GM19239 (cell line): ENCODE measurements around the gene RASA3.

Experiments used
- DNase-seq: peaks from one replicate; pipeline ENCODE4 v3.0.0; 2011; ENCODE audit warnings: low spot score; ENCODE audit not compliant: insufficient read length
- FAIRE-seq: peaks from 2 replicates; lab custom pipeline; 2011; peaks lifted over from hg19 to GRCh38; lab: Jason Lieb, UNC

Gene RASA3

DNA sequence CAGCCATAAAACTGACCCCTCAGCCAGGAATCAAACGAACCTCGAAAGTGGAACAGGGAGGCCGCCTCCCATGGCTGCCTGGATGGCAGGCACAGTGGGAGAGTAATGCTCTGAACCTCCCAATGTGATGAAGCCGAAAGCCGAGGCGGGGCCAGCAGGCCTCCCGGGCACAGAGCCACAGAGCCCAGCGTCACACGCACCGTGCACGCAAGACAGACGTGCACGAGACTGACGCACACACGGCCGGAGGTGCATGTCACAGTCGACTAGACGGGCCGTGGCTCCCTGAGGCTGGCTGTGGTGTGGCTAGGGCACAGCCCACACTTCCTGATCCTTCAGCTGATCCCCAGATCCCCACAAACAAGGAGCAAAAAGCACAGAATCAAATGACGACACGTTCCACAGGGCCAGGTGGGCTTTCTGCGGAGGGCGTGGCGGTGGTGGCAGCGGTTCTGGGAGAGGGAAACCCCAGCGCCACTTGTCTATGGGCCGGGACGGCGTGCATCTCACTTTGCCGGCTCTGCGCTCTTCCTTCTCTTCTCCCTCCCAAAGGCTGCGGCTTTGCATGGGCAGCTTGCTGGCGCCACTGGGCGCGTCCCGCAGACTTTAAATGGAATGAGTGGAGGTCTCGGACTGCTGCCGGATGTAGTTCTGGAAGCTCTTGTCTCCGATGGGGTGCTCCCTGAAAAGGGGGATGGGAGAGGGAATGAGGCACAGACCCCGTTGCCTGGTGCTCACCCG lies 153.5 kb downstream of the RASA3 start:
- DNase-seq (no peak), FAIRE-seq (no peak)

DNA sequence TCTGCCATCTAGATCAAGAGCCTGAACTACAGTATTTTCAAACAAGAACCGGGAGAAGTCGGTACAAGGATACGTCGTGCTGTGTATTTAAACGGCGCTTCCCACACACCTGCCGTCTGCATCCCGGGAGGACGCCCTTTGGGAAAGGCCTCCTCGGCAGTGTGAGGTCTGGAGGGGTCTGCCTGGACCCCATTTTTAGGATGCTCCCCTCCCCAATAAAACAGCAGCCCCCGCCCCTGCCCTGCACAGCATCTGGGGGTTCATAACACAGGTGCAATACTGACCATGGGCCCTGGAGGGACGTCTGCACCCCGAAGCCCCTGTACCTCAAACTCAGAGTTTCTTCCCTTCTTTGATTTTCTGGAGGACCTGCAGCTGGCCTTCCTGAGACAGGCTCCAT lies 154.4 kb downstream of the RASA3 start:
- no peak for DNase-seq
- no peak for FAIRE-seq

DNA sequence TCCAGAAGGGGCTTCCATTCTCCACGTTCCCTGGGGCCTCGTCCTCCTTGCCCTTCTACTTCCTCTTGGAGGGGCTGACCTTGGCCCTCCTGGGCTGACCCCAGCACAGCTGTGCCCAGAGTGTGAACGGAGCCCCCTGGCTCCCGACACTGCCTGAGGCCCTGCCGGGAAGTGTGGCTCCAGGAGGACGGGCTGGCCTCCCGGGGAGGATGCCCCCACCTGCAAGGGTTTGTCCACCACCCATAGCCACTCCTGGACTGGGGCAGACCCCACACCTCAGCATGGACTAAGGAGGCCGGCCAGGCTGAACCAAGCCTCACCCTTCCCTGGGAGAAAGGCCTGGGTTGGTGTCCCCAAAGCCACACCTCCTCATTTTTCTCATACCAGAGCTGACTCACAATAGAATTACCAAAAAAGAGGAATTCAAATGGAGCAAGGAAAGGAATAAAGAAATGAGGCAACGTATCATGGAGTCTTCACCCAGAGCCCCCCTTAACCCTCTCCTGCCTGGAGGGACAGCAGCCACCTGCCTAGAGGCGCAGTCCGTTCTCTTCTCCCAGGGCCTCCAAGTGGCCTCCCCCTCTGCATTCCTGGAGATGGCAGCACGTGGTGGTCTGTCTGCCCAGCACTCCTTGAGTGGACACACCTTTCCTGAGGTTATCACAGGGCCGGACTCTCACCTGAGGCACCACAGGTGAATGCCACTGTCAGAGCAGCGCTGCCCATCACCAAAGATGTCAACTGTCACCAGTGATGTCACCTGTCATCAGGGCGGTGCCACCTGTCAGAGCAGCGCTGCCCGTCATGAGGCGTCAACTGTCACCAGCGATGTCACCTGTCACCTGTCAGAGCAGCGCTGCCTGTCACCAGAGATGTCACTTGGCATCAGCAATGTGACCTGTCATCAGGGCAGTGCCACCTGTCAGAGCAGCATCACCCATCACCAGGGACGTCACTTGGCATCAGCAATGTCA lies 155.4 kb downstream of the RASA3 start:
- no peak for FAIRE-seq
- DNase-seq = no peak

DNA sequence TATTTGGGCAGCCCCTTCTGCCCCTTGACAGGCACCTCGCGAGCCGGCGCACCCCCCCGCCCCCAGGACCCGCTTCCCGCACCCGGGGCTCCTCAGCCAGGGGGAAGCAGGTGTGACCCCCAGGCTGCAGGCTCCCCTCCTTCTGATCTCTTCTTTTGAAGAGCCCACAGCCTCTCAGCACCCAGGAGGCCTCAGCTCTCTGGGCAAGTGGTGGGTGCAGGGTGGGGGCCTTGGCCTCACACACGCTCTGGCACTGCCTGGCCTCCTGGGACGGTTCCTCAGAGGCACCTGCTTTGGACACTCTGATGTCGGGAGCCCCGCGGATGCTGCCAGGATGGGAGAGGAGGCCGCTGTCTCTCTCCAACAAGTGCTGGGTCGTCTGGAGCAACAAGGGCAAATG lies 157.0 kb downstream of the RASA3 start:
- no peak for FAIRE-seq
- DNase-seq = no peak

DNA sequence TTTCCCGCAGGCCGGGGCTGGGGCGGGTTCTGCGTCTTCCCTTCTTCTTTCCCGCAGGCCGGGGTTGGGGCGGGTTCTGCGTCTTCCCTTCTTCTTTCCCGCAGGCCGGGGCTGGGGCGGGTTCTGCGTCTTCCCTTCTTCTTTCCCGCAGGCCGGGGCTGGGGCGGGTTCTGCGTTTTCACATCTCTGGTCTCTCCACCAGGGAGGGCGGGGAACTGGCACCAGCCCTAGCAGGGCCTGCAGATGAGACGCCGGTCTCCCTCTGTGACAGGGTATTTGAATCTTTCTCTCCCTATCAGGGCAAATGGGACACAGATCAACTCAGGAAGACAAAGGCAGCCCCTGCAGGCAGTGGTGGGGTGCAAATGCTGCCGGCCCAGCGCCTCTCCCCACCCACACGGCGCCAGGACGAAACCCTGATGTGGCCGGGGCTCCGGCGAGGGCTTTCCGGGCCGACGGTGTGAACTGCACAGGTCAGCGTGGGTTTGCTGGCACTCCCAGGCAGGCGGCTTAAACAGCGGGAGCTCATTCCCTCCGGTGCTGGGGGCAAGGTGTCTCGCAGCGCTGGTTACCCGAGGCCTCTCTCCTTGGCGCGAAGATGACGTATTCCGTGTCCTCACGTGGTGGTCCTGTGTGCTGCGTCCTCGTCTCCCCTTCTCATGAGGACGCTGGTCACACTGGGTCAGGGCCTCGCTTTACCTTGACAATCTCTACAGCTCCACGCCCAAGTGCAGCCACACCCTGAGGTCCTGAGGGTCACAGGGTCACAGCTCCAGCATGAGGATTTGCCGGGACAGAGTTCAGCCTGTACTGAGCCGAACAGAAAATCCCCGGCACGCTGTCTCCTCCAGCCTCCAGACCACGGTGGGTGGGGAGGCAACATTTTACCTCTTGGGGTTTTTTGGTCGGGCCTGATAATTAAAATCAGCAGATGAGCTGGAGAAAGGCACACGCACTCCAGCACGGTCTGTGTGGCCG lies 157.8 kb downstream of the RASA3 start:
- DNase-seq = no peak
- no peak for FAIRE-seq

DNA sequence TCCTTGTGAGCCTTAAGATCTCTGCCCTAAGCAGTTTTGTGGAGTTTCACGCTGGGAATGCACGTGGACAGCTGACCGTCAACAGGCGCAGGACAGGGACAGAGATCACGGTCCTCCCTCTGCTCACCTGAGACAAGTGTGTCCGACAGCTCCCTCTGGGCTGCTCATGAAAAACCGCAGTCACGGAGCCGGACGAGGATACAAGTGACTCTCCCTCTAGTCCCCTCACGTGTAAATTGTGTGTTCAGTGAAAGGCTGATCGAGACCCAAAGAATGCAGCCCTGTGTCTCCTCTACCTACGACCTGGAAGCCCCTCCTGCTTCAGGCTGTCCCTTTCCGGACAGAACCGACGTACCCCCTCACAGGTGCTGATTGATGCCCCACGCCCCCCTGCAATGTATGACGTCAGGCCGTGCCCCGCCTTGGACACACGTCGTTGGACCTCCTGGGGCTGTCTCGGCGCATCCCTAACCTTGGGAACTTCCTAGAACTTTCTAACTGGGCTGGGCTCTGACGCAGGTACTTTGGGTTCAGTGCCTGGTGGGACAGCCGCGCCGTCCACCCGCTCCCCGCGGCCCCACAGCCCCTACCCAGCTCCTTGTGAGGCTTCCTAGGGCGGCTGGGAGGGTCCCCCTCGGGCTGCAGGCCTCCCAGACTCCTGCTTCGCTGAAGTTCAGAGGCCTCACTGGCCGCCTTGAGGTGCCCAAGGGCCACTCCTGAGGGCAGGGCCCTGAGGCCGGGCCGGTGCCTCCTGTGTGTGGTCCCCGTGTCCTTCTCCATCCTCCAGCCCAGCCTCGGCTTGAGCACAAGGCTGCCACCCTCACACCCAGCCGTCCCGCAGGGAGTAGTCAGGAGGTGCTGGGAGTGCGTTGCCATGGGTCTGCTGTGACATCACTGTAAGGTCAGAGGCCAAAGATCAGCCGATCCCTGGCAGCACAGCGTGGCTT lies 158.9 kb downstream of the RASA3 start, which contains the start of gene C13orf46:
Gene C13orf46, minus strand, starts transcription at position 859 of the 947 bp plus-strand sequence. Its CDS starts 79 bp downstream, at position 780.
- FAIRE-seq (no peak), DNase-seq (no peak)

DNA sequence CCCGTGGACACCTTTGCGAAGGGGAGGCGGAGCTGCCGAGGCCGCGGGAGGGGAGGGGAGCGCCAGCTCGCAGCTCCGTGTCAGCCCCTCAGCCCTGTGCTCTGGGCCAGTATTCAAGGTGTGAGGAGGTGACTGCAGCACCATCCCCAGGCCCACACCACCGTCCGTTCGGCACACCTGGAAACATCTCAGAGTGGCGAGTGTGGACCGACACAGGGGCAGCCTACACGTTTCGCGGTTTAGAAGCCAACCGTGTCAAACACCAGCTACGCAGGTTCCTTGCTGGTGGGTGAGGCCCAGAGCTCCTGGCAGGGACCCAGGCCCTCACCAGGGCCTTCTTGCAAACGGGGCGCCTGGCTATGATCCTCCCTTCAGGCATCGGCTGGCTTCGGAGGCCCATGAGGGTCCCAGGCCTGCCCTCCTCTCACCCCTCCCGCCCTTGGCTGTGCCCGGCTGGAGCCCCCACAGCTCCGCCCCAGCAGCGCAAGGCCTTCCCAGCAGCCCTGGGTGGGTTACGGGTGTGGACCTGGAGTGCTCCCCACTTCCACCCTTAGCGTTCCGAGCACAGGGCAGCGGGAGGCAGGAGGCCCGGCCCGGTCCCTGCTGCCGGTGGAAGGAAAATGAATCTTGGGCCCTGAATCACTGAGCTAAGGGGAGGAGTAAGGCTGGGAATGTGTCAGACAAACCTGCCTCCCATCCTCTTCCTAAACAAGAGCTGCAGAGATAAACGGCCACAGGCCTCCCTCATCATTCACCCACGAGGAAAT lies 159.8 kb downstream of the RASA3 start:
- no peak for DNase-seq
- no peak for FAIRE-seq

DNA sequence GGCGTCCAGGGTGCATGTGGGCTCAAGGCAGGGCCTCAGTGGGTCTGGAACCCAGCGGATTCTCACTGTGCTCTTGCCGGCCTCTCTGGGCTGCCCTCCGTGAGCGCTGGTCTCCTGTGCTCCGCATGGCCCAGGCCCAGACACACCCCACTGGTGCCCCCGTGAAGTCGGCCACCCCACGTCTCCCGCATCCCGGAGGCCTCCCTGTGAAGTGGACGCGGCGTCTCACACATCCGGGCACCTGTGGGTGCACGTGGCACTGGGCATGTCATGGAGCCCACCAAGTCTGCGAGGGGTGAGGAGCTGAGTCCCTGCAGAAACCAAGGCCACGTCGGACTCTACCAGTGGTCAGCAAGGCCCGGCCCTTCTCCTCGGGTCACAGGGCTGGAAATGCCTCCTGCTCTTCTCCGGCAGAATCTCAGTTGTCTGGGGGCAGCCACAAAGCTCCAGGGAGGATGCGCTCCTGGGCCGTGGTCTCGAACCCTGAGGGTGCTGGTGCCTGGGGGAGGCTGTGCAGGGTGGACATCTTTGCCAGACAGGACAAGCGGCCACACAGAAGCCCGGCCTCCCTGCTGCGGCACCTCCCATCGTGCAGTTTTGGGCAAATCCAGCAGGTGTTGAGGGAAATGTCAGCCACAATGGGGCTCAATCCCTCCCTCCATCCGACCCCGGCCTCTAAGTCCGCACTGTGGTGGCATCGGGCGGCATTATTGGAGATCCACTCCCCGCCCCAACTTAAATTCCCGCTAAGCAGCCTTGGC lies 160.8 kb downstream of the RASA3 start:
- FAIRE-seq (no peak), DNase-seq (no peak)

DNA sequence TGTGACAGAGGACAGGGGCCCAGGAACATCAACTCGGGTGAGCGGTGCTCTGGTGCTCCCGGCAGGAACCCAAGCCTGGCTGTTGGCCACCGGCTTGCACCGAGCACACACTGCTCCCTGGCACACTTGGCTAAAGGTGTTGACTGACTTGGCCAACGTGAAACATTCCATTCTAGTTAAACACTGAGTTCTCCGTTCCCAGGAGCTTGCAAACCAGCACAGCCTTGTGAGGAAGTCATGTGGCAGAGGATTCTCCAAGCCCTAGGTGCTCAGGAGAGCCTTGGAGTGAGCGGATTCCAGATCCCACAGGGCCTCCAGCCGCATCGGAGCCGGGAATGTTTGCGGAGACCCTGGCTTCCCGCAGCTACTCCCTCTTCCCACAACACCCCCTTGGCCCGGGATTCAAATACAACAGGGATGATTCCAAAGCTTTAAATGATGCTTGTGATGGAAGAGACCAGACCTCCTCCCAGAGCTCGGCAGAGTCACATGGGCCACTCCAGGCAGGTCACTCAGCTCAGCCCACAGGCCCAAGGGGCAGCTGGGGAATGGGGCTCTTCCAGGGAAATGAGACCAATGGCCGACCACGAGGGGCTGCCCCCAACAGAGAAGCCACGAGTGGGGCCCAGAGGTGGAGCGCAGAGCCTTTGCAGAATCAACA lies 161.5 kb downstream of the RASA3 start:
- no peak for DNase-seq
- no peak for FAIRE-seq

DNA sequence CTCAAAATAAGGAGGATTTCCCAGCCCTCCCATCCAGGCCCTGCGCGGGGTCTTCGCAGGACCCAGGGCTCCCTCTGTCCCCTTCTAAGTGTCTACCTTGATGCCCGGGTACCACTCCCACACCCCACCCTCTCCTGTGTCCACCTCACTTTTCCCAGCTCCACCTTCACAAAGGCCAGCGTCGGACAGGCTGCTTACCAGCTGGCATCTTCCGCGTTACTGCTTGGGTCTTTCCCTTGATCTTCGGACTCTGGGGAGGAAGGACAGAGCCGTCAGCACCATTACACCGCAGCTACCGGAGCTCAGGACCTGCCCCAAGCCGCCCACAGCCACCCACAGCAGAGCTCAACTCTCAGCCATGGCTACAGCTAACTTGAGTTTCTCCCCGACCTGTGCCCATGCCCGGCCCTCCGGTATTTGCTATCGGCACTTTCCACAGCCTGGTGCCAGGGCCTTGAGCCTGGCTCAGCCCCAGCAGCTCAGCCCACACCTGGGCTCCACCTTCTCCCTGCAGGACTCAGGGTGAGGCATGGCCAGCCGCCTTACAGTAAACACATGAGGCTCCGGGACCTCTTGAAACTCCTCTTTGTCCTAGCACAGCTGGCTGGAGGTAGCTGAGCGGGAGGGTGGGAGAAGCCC lies 162.3 kb downstream of the RASA3 start:
- DNase-seq (no peak), FAIRE-seq (no peak)

DNA sequence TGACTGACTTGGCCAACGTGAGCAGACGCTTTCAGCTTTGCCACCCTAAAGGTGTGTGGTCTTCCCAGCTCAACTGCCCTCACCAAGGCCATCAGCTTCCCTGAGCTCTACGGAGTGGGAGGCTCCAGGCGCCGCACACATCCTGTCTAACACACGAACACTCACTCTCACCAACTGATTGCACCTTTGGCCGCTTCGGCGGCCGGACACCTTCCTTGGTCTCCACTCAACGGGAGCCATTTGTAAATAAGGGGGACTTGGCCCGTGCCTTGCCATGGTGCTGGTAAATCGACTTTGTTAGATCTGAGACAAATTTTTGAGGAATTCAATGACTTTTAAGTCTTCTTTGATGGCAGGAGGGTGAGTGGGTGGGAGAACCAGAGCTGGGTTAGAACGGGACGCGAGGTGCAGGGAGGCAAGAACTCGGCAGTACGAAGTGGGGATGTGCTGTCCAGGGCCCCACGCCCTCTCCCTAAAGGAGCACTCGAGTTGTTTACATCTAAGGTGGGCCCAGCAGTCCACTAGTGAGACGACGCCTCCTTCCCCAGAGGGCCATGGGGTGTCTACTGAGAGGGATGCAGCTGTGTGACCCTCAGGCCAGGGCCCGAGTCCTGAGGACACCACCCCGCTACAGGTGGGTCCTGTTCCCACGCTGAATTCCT lies 163.0 kb downstream of the RASA3 start:
- DNase-seq (no peak), FAIRE-seq (no peak)

DNA sequence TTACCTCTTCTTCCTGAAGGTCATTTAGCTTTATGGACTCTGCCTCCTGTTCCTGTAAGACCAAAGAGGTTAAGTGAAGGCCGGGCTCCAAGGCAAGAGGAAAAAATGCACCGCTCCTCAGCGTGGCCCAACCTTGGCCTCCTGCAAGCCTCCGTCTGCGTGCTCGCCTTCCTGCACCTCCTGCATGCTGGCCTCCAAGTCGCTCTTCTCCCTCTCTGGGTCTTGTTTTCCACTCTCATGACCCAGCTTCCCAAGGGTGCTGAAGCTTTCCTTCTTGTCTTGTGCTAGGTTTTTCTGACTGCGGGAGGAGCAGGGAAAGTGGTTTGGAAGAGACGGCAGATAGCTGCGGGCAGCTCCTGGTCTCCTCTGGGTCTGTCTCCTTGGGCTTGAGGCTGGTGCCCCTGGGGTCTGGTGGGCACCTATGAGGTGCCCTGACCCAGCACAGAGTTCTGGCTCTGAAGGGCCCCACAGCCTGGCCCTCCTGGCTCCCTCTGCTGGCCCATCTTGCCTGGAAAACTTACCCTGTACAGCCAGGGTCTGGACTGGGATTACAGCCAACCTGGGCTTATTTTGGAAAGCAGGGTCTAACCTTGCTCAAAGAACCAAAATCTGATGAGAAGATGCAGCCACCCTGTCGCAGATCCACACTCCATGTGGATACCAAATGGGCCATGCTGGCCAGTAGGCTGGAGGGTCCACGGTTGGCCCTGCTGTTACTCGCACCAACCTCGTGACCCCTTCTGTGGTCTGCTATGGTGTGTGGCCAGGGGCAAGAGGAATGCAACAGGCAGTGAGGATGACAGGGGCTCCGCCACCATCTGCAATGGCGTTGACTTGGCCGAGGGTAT lies 163.7 kb downstream of the RASA3 start:
- no peak for DNase-seq
- FAIRE-seq = no peak

DNA sequence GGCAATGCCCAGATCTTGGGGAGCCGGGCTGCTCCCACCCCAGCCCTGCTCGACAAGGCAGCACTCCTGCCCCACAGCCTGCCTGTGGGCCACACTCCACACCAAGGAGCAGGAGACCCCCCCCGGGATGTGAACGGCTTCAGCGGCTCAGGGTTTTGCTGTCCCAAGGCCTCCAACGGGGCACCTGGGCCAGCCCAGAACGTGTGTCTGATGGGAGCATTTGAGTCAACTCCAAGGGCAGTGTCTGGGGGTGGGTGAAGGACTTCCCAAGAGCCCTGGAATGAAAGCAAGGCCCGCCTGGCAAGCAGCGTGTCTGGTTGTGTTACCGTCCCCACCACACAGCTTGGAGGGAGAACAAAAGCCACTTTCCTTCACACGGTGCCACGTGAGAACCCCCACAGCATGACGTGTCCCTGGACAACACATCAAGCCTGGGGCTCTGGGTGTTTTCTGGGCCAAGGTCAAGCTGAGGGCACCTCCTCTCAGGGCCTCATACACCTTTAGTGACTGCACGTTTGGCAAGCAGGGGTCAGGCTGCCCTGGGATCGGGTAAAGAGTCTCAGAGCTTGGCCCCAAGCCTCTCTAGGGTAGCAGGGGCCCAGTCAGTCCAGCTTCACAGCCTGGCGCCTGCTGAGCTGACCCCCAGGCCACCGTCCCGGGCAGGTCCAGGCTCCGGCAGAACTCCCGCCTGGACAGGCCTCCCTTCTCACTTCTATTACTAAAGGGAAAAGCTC lies 164.5 kb downstream of the RASA3 start:
- FAIRE-seq = no peak

DNA sequence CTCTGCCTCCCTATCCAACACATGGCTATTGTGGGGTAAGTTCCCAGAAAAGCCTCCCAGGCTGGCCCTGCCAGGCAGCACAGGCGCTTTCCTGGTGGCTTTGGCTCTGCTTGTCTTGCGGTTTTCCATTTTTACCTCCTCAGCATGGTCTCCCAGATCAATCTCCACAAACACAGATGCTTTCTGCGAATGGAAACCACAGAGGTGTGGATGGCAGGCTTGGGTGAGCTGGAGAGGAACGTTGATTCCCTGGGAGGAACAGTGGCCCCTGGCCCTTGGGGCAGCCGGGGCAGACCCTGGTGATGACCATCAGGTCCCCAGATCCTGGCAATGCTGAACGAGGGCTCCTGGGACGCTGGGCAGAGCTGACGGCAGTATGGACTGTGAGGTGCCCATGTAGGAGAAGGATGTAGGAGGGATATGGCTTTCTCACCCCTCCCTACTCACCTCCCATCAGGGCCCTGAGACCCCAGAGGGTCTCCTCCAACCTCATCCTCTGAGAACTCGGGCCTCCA lies 165.2 kb downstream of the RASA3 start:
- DNase-seq = no peak
- FAIRE-seq = no peak

More for the DNA sequence above, 164.5 kb downstream of the RASA3 start:
- DNase-seq = no peak
